AG04449 (cell line): ENCODE measurements around the gene ZNF276.
"Not testable (repeated sequence)": the region's sequence is repeated elsewhere in the genome, so short reads cannot be mapped to it uniquely, and the experiment has no call there.

Experiments used
- CTCF ChIA-PET: fragments of 350-600 bp; formaldehyde crosslinking; extraction: SDS; loops from one replicate; lab custom pipeline; 2021; ENCODE audit warnings: antibody characterized with exemption; lab: Yijun Ruan, JAX
- POLR2A ChIA-PET: fragments of 400-600, 350-600 bp; formaldehyde crosslinking; extraction: SDS; loops from one replicate; lab custom pipeline; 2020; ENCODE audit warnings: antibody characterized with exemption, inconsistent platforms; lab: Yijun Ruan, JAX
- DNase-seq: peaks from one replicate; pipeline ENCODE4 v3.0.0-alpha.2; 2010; ENCODE audit warnings: low read depth, low spot score
- H3K4me3 ChIP-seq: 2 replicates; pipeline ENCODE4 v1.5.1; 2011; ENCODE audit warnings: low read depth, mild to moderate bottlenecking, control low read depth, low read length
- TF ChIP-seq, protein P1 (sequence below): IDR thresholded peaks from one replicate; pipeline ENCODE4 v1.5.1; 2011; ENCODE audit warnings: mild to moderate bottlenecking, moderate library complexity, low read length, control low read depth, inconsistent platforms; ENCODE audit not compliant: insufficient read depth; ENCODE audit errors: missing control alignments

The ZNF276 gene

DNA sequence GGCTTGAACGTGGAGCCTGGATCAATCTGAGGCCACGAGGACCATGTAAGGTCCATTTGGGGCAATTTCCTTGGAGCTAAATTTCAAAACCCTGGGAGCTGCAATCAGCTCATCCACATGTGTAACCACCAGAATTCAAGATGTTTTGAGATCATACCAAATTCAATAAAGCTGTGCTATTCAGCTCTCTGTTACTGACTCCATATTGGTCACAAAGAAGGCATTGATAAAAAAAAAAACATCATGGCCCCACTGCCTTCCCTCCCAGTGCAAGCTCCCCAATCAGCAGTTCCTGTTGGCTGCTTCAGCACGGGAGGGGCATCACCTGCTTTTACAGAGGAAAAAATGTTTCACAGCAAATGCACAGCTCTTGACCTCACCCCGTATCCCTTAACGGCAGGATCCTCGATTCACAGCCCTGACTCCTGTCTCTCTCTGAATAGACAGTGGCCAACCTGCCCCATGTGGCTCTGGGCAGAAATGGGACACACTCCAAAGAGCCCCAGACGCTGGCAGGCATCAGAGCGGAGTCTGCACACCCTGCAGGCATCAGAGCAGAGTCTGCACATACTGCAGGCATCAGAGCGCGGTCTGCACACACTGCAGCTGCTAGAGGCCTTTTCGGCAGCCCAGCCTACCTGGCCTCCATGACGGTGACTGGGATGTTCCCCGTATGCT is 58.0 kb downstream of the ZNF276 start:
- TF ChIP-seq, protein P1, sequence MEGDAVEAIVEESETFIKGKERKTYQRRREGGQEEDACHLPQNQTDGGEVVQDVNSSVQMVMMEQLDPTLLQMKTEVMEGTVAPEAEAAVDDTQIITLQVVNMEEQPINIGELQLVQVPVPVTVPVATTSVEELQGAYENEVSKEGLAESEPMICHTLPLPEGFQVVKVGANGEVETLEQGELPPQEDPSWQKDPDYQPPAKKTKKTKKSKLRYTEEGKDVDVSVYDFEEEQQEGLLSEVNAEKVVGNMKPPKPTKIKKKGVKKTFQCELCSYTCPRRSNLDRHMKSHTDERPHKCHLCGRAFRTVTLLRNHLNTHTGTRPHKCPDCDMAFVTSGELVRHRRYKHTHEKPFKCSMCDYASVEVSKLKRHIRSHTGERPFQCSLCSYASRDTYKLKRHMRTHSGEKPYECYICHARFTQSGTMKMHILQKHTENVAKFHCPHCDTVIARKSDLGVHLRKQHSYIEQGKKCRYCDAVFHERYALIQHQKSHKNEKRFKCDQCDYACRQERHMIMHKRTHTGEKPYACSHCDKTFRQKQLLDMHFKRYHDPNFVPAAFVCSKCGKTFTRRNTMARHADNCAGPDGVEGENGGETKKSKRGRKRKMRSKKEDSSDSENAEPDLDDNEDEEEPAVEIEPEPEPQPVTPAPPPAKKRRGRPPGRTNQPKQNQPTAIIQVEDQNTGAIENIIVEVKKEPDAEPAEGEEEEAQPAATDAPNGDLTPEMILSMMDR: no peak
- no peak overlapping the region for H3K4me3 ChIP-seq
- no peak for DNase-seq
- POLR2A ChIA-PET: no interaction called here
- CTCF ChIA-PET: interaction anchor here (0.8 to 2.5 kb wide), 5 partner anchors 10 to 81 kb away, joined by 3 to 9 read pairs (median 3); no protein-coding TSS in a partner anchor

DNA sequence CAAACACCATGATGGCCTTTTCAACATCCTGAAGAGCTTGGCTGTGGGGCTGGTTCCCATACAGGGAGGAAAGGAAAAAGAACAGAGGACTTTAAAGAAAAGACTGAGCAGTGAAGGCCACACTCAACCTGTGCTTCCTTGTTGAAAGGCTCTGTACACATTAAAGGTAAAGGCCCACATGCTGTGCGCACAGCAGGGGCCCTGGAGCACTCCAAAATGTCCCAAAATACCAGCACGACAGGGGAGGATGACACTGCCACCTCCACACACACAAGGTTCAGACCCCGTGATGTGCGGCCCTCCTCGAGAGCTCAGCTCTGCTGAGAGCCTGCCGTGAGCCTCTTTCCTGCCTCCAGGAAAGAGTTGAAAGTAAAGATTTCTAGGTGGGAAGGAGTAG is 58.6 kb downstream of the ZNF276 start:
- POLR2A ChIA-PET: no interaction called here

DNA sequence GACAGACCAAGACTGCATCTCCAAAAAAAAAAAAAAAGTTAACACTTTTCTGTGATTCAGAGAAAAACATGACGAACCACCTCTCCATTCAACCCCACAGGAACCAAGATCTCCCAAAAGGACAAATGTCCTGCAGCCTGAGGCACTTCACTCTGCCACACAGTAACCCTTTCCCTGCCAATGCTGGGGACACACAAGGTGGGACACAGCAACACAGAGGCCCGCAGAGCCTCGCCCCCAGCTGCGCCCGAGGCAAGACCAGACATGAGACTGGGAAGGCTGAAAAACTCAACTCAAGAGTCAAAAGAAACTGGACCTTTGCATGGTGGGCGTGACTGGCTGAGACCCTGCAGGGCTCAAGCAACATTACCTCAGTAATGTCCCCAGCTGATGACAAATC is 61.2 kb downstream of the ZNF276 start:
- ChIA-PET POLR2A (no interaction called here), CTCF (interaction anchor here (1.1 kb wide), 1 partner anchor 9 kb away, joined by 4 read pairs; no protein-coding TSS in a partner anchor)
- TF ChIP-seq, protein P1: no peak
- DNase-seq: no peak
- no peak overlapping the region for H3K4me3 ChIP-seq

More for the DNA sequence above, 58.6 kb downstream of the ZNF276 start:
- DNase-seq: no peak
- CTCF ChIA-PET: interaction anchor here (1.0 to 2.5 kb wide), 4 partner anchors 12 to 80 kb away, joined by 3 to 9 read pairs (median 6); no protein-coding TSS in a partner anchor
- H3K4me3 ChIP-seq: no peak overlapping the region
- TF ChIP-seq, protein P1: no peak

DNA sequence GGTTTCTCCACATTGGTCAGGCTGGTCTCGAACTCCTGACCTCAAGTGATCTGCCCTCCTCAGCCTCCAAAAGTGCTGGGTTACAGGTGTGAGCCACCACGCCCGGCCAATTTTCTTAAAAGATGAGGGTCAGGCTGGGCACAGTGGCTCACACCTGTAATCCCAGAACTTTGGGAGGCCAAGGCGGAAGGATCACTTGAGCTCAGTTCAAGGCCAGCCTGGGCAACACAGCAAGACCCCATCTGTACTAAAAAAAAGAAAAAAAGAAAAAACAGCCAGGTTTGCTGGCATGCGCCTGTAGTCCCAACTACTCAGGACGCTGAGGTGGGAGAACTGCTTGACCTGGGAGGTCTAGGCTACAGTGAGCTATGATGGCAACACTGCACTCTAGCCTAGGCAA is 62.6 kb downstream of the ZNF276 start:
- H3K4me3 ChIP-seq, DNase-seq: not testable (repeated sequence)
- POLR2A ChIA-PET: interaction anchor here (0.6 kb wide), 1 partner anchor 33 kb away, joined by 3 read pairs; no protein-coding TSS in a partner anchor
- CTCF ChIA-PET: interaction anchor here (0.5 to 1.2 kb wide), 2 partner anchors 10 to 75 kb away, joined by 3 read pairs; no protein-coding TSS in a partner anchor

DNA sequence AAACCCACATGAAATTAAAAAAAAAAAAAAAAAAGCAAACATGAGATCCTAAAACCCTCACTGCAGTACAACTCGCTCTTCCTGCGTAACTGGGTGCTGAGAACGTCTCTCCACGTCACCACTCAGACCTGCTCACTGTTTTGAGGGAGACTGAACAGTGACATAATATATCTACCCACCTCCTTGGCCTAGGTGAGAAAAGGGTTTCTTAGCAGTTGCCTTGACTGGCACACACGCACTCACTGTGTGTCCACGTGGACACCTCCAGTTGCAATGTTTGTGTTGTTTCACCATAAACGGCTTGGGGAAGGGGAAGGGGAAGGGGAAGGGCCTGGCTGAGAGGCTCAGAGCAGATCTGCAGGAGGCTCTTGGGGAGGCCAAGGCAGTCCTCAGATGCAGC is 63.1 kb downstream of the ZNF276 start:
- CTCF ChIA-PET: interaction anchor here (0.5 to 1.2 kb wide), 2 partner anchors 10 to 76 kb away, joined by 3 read pairs; no protein-coding TSS in a partner anchor
- no peak overlapping the region for H3K4me3 ChIP-seq
- POLR2A ChIA-PET: no interaction called here
- no peak for DNase-seq
- TF ChIP-seq, protein P1: no peak

DNA sequence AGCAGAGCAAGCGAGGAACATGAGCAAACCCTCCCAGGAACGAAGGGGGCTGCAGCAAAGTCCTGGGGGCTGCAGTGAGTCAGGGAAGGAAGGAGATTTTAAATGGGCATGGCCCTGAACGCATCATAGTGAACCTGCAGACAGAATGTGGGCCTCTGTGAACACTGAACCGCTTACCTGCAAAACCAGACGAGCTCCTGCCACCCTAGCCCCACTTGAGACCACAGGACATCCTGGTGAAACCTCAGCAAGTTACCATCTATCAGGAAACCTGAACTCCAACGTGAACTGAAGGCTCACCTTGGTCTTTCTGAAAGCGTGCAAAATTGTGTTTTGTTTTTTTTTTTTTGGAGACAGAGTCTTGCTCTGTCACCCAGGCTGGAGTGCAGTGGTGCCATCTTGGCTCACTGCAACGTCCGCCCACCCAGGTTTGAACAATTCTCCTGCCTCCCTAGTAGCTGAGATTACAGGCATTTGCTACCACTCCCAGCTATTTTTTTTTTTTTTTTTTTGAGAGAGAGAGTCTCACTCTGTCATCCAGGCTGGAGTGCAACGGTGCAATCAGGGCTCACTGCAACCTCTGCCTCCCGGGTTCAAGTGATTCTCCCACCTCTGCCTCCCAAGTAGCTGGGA is 64.3 kb downstream of the ZNF276 start:
- CTCF ChIA-PET: interaction anchor here (0.8 to 1.3 kb wide), 3 partner anchors 28 to 80 kb away, joined by 3 to 4 read pairs (median 3); no protein-coding TSS in a partner anchor
- DNase-seq: no peak
- TF ChIP-seq, protein P1: no peak
- no peak overlapping the region for H3K4me3 ChIP-seq
- POLR2A ChIA-PET: no interaction called here
